Stimulated activated CD4-positive, alpha-beta T cell treated with anti-CD3 and anti-CD28 coated beads, Interleukin-1b, Interleukin-23, amount 100 ng/mL, for 1 hour (primary cell): ENCODE measurements around the gene MYB.

Experiments used
- DNase-seq, 2 donors: peaks; one replicate each; pipeline ENCODE4 v3.0.0-alpha.2; 2020; ENCODE audit warnings: low read depth in 2 of 2

The MYB gene

DNA sequence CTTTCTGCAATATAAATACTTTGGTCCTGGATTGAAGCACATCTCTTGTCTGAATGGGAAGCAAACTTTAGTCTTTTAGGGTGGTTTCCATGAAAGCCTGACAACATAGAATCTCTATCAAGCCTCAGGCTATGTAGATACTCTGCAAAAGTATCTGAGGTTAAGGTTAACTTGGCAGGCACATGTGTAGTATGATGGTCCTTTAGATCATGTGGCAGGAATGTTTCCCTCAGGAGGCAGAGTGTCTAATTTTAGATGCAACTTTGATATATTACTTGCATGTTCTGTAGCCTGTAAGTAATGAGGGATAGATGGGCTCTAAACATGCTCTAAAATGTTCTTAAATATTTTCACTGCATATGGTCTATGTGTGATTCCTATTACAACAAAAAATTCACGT lies 8.2 kb downstream of the MYB start:
- no peak for DNase-seq

DNA sequence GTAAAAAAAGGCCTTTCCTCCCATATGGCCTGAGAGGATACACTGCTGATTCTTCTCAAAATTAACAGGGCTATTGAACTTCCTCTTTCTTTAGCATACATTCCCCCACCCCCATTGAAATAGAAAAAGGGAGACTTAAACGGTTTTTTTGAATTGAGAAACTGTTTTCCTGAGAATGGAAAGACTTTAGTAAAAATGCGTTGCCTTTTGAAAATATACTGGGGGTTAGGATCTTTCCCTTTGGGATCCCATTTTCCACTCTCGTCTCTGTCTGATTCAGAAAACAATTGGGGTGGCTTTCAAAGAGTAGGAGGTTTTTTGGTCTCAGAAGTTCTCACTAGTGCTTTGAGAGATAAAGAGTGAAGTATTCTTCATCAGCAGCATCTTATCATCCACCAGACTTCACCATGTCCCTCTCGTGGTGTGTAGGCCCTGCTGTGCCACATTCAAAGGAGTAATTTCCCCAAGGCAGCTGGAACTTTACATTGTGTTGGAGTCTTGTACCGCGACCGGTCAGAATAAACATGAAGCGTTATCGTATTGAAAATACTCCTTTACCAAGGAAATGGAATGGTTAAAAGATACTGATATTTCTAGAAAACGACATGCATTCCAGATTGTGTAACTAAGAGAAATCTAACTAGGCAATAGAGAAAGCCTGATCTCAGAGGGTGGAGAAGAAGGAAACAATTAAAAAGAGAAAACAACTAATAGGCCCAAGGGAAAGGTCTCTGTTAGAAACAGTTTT lies 10.6 kb downstream of the MYB start:
- no peak for DNase-seq

GRCh38 chr6:135192256-135193174 lies 11.4 kb downstream of the MYB start:
- no peak for DNase-seq

GRCh38 chr6:135193221-135193620 lies 12.1 kb downstream of the MYB start:
- no peak for DNase-seq

GRCh38 chr6:135195041-135195440 lies 13.9 kb downstream of the MYB start:
- DNase-seq, result no peak

DNA sequence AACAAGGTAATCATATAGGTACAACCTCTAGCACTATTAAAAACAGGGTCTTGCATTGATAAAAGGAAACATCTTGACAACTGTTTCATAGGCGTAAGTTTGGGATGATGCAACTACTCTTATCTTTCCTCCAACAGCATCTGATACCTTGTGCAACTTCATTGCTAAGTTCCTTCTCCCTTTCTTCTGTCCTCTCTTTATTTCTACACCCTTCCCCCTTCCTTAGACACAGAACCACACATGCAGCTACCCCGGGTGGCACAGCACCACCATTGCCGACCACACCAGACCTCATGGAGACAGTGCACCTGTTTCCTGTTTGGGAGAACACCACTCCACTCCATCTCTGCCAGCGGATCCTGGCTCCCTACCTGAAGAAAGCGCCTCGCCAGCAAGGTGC lies 14.4 kb downstream of the MYB start:
- no peak for DNase-seq

- no peak for DNase-seq
Observed at GRCh38 chr6:135196739-135197510, 15.8 kb downstream of the MYB start.

DNA sequence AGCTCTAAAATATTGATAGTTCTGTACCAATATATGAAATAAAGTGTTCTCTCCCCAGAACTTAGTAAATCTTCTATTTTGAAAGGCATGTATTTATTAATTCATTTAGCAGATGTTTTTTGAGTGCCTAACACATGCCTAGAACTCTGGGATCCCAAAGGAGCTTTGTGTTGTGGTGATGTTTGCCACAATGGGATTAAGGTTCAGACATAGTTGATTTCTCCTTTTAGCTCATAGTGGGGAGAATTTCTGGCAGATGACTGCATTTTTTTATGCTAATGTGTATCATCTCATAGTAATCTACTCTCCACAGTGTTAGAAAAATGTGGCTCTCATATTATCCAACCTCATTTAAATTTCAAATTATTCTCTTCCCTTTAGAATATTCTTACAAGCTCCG lies 21.7 kb downstream of the MYB start:
- no peak for DNase-seq

GRCh38 chr6:135204951-135205350 lies 23.8 kb downstream of the MYB start:
- no peak for DNase-seq

DNA sequence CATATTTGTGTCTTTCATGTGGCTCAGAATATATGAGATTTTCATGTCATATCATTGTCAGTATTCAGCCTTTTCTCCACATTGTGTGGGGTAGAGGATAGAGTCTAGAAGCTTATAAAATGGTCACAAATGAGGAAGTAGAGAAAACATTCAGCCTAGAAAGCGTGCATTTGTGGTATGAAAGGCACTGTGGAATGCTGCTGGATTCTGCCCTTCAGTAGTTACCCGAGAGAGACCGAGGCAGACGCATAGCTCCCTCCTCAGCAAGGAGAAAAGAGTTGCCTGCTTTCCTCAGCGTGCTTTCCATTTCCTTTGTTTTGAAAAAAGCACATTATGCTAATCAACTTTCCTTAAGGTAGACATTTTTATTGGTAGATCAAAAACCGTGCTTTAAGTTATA lies 28.7 kb downstream of the MYB start:
- DNase-seq, result no peak

GRCh38 chr6:135210632-135211305 lies 29.7 kb downstream of the MYB start:
- no peak for DNase-seq

DNA sequence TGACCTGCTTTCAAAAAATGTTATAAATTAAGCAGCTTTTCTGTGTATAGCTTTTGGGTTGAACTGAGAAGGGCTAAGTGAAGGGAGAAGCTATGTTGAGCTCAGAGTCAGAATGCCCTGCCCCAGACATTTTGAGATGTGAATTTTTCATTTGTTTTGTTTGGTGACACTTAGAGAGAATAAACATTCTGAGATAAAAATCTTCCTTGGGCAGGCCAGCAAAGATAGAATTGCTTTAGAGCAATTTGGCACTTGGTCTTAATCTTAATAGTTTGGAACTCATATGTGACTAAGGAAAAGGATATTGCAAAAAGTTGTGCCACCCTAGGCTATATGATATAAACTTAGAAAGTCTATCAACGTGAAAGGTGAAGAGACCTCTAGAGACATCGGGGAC lies 30.2 kb downstream of the MYB start:
- no peak for DNase-seq

- no peak for DNase-seq
Observed at GRCh38 chr6:135212020-135212806, 31.1 kb downstream of the MYB start.

GRCh38 chr6:135212935-135213334 lies 31.8 kb downstream of the MYB start:
- DNase-seq, result no peak

- DNase-seq, result no peak
Observed at GRCh38 chr6:135213616-135214015, 32.5 kb downstream of the MYB start.

GRCh38 chr6:135215160-135215559 lies 34.1 kb downstream of the MYB start:
- no peak for DNase-seq

DNA sequence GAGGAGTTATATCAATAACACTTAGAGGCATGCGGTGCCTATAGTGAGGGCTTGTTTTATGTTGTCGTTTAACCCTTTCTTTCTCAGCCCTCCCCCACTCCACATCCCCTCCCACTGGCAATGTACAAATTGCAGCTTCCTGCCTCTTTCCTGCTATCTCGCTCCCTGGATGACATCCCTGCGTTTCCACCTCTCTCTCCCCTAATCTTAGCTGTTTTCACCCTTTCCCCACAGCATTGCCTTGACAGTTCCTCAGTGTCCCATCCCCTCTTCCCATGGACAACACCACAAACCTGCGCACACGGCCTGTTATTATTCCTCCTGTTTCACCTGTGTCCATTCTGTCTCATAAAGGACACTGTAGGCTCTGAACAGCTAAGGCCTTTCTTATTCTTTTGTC lies 34.5 kb downstream of the MYB start:
- no peak for DNase-seq

DNA sequence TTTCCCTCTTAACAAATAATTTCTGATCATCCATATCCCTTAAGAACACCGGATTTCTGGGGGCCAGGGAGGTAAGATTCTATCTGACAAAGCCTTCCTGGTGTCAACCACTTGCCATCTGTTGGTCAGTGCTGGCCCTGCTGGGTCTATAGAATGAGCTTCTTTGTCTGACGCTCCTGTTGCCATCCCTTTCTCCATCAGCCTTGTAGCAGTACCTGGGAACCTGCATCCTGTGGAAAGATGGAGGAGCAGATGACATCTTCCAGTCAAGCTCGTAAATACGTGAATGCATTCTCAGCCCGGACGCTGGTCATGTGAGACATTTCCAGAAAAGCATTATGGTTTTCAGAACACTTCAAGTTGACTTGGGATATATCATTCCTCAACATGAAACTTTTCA lies 36.6 kb downstream of the MYB start:
- DNase-seq, result no peak

GRCh38 chr6:135219346-135219745 lies 38.2 kb downstream of the MYB start:
- no peak for DNase-seq

- DNase-seq, result no peak
Observed at GRCh38 chr6:135221042-135221441, 39.9 kb downstream of the MYB start.

GRCh38 chr6:135221505-135221904 lies 40.4 kb downstream of the MYB start:
- no peak for DNase-seq
